Measurements from ENCODE around the gene TADA1.

DNA sequence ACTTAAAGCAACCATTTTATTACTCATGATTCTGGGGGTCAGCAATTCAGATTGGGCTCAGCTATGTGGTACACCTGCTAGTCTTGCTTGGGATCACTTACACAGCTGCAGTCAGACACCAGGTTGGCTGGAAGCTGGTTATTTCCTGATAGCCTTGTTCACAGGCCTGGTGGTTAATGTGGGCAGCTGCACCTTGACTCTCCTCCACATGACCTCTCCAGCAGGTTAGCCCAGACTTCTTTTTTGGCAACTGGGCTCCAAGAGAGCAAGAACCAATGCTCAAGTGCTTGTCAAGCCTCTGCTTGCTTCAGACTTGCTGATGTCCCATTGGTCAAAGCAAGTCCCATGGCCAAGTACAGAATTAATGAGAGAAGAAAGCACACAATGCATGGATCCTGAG lies 48.6 kb downstream of the TADA1 start:
- TF ChIP-seq CTCF (IDR thresholded peaks at IDR 0.05; ENCODE audit: insufficient read depth, low read depth, low read length) (no peak), EZH2 (IDR thresholded peaks at IDR 0.05; ENCODE audit: insufficient read depth, low read length) (no peak)
